PFSK-1 (cell line): Measurements from ENCODE around the gene CALML4.

Experiments
- FOXP2 ChIP-seq: optimal IDR thresholded peaks from 2 replicates; pipeline ENCODE3; 2011; ENCODE audit warnings: borderline replicate concordance, control low read depth, inconsistent platforms; ENCODE audit not compliant: insufficient read depth; ENCODE audit errors: extremely low read length, extremely low read depth
- POLR2AphosphoS5 ChIP-seq: IDR thresholded peaks from 2 replicates; pipeline ENCODE4 v1.6.1; 2012; ENCODE audit warnings: low read depth, mild to moderate bottlenecking, control low read depth, low read length, moderate library complexity
- REST ChIP-seq, 2 experiments: IDR thresholded peaks; 2 replicates each; pipeline versions ENCODE4 v1.6.1 to v1.8.0; 2011 to 2012; ENCODE audit warnings: low read depth in 2 of 2, low read length in 2 of 2, control low read depth in 1 of 2, inconsistent platforms in 1 of 2, mild to moderate bottlenecking in 1 of 2, moderate library complexity in 1 of 2; ENCODE audit not compliant: insufficient read depth in 1 of 2
- SIN3A ChIP-seq: IDR thresholded peaks from 2 replicates; pipeline ENCODE4 v1.6.1; 2012; ENCODE audit warnings: mild to moderate bottlenecking, low read length, moderate library complexity, borderline replicate concordance; ENCODE audit not compliant: insufficient read depth
- TAF1 ChIP-seq: IDR thresholded peaks from 2 replicates; pipeline ENCODE4 v1.6.1; 2012; ENCODE audit warnings: low read length, control low read depth, borderline replicate concordance; ENCODE audit not compliant: insufficient read depth

CALML4 gene

GRCh38 chr15:68200016-68200861 is 4.9 kb downstream of the CALML4 start:
- TF ChIP-seq SIN3A (no peak), TAF1 (no peak), REST (IDR thresholded peaks at IDR 0.05; ENCODE audit: insufficient read depth in 1 of 2, low read depth in 2 of 2, low read length in 2 of 2) (no peak), POLR2AphosphoS5 (no peak), FOXP2 (no peak)

- TF ChIP-seq POLR2AphosphoS5, result no peak; the same call in 1 of the 2 replicates
- no peak for TF ChIP-seq FOXP2
- no peak for TF ChIP-seq TAF1
- TF ChIP-seq REST (IDR thresholded peaks at IDR 0.05; ENCODE audit: insufficient read depth in 1 of 2, low read depth in 2 of 2, low read length in 2 of 2), result no peak
- TF ChIP-seq SIN3A, result no peak
Observed at GRCh38 chr15:68199340-68199739, 5.8 kb downstream of the CALML4 start.

- TF ChIP-seq POLR2AphosphoS5 (no peak), FOXP2 (no peak), REST (IDR thresholded peaks at IDR 0.05; ENCODE audit: insufficient read depth in 1 of 2, low read depth in 2 of 2, low read length in 2 of 2) (no peak), TAF1 (no peak), SIN3A (no peak)
Observed at GRCh38 chr15:68197661-68198437, 7.3 kb downstream of the CALML4 start.

- TF ChIP-seq POLR2AphosphoS5, result no peak
- no peak for TF ChIP-seq SIN3A
- no peak for TF ChIP-seq FOXP2
- TF ChIP-seq TAF1, result no peak
- no peak for TF ChIP-seq REST (IDR thresholded peaks at IDR 0.05; ENCODE audit: insufficient read depth in 1 of 2, low read depth in 2 of 2, low read length in 2 of 2)
Observed at GRCh38 chr15:68197170-68197492, 8.0 kb downstream of the CALML4 start.
